LHCN-M2 (cell line): ENCODE results near the gene SLC2A9. TPM values are rescaled to one million over a fixed set of nuclear protein-coding genes. Genes with fewer than 3 reads are reported as not detected.
"Not testable (repeated sequence)": the region's sequence is repeated elsewhere in the genome, so short reads cannot be mapped to it uniquely, and the experiment has no call there.

Experiments used
- DNase-seq: peaks from one replicate; pipeline ENCODE4 v3.0.0-alpha.2; 2012; ENCODE audit warnings: low read depth
- total RNA-seq: library from RNA; depleted of rRNA; stranded (reverse); fragments of >200 nt; gene quantifications from 2 replicates; pipeline ENCODE4 v1.2.3, GENCODE V29; 2014

SLC2A9 gene
- total RNA-seq, 1 experiment from 2014 or later, result 0.40 TPM

GRCh38 chr4:9997886-9998285, 23.4 kb downstream of the SLC2A9 start:
- DNase-seq, result no peak

GRCh38 chr4:9996319-9997110, 24.8 kb downstream of the SLC2A9 start:
- DNase-seq, result no peak

- DNase-seq, result no peak
Measured at GRCh38 chr4:9994246-9994847, 26.9 kb downstream of the SLC2A9 start.

GRCh38 chr4:9989918-9990635, 31.2 kb downstream of the SLC2A9 start:
- no peak for DNase-seq

DNA sequence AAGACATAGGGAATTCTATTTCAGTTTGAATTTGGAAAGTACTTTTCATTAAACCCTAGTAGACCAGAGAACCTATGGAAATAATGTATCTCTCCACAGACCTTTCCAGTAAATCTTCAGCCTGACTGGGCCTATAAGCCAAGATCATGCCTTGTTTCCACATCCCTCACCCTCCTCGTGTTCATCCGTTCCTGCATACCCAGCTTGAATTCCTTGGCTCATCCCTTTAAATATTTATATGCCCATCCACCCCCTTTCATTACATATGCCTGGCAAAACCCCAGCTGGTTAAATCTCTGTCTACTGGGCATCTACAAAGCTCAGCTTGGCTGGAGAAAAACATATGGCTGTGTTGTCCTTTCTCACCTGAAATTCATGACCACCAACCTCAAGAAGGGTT, 32.4 kb downstream of the SLC2A9 start:
- DNase-seq, result no peak

- no peak for DNase-seq
Measured at GRCh38 chr4:9988363-9988749, 32.9 kb downstream of the SLC2A9 start.

- no peak for DNase-seq
Measured at GRCh38 chr4:9987749-9988362, 33.4 kb downstream of the SLC2A9 start.

- no peak for DNase-seq
Measured at GRCh38 chr4:9984621-9985020, 36.7 kb downstream of the SLC2A9 start.

DNA sequence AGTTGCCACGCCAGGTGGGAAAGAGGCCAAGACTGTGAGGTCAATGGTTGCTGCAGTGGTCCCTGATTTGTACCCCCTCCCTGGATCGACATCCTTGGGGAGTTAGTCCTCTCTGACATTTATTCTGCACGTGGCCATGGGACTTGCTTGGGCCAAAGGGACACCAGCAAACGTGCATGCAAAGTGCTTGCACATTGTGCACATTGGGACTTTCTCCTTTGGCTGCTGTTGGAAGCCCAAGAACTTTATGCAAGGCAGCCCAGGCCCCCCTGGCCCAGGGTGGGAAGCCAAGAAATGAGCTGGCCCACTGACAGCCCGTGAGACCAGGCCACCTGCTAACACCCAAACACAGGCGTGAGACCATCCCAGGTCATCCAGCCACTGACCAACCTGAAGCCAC, 38.1 kb downstream of the SLC2A9 start:
- no peak for DNase-seq

DNA sequence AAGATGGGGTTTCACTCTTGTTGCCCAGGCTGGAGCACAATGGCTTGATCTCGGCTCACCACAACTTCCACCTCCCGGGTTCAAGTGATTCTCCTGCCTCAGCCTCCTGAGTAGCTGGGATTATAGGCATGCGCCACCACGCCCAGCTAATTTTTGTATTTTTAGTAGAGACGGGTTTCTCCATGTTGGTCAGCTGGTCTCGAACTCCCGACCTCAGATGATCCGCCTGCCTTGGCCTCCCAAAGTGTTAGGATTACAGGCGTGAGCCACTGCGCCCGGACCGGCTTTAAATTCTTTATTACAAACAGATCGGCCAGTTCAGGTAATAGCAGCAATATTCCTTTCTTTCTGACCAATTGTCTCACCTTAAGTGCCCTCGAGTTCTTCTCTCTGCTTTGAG, 39.4 kb downstream of the SLC2A9 start:
- not testable (repeated sequence) for DNase-seq

GRCh38 chr4:9980898-9981297, 40.4 kb downstream of the SLC2A9 start:
- no peak for DNase-seq

DNA sequence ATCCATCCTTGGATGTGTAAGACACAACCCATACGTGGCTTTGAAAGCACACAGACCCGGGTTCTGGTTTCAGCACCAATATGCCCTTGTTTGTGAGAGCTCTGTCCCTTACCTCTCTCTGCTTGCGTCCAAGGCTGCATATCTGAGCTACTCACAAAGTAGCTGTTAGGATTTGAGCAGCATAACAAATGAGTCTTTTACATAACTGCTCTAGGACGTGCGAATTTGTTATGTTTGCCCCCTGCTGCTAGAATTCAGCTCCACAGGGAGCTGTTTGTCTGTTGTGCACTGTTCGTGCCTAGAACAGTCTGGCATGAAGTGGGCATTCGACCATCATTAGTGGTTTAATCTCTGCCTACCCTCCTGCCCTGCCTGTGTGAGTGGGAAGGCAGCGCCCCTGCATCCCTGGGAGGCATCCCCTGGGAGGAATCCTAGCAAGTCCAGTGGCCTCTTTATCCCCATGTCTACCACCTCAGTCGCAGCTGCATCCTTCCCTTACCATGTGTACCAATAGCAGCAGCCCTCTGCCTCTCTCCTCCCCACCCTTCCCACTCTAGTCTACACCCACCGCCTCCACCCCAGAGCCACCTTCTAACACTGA, 42.1 kb downstream of the SLC2A9 start:
- no peak for DNase-seq

DNA sequence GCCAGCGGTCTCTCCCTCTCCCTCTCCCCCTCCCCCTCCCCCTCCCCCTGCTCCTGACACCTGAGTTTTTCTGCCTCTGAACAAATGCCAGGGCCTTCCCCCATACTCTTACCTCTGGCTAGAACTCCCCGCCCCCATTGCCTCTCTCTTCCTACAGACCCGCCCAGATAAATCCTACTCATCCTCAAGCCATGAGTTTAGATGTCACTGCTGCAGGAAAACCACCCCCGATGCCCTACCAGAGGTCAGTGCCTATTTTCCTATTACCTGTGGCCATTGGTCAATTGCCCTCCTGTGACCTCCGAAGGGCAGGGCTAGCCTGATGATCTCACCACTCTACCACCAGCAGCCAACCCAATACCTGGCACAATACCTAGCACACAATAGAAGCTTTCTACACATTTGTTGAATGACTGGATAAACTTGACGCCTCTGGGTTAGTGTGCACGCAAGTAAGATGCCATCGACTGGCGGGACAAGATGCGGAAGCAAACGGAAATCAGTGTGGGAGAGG, 43.7 kb downstream of the SLC2A9 start:
- no peak for DNase-seq

DNA sequence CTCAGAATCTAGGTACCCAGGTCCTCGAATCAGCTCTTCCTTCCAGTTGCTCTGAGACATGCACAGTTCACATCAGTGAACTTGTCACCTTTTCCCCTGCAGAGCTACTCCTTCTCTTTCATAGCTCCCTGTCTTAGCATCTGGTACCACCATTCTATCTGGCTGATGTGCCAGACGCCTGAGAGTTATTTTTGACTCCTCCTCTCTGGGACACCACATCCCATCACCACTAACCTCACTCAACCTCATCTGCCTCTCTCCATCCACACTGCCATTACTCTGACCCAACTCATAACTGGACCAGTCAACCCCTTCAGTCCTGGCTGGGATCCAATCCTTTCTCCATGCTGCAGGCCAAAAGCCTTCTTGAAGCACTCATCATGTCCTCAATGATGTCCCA, 44.5 kb downstream of the SLC2A9 start:
- DNase-seq, result no peak

GRCh38 chr4:9976293-9976692, 45.0 kb downstream of the SLC2A9 start:
- DNase-seq, result no peak

DNA sequence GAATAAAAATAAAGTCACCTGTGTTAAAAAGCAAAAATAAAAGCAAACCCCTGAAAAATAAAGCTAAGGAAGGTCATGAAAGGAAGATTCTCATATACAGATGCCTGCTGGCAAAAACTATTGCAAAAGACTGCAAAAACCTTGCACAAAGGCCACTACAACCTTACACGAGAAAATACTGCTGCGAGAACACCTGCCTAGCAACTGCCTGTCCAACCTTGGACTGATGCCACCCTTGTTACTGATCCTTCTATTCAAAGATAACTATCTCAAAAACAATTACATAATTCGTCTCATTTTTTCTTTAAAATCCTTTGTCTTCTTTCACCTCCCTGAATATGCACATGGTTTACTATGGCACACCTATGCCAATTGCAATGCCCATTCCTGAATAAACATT, 49.6 kb downstream of the SLC2A9 start:
- no peak for DNase-seq

DNA sequence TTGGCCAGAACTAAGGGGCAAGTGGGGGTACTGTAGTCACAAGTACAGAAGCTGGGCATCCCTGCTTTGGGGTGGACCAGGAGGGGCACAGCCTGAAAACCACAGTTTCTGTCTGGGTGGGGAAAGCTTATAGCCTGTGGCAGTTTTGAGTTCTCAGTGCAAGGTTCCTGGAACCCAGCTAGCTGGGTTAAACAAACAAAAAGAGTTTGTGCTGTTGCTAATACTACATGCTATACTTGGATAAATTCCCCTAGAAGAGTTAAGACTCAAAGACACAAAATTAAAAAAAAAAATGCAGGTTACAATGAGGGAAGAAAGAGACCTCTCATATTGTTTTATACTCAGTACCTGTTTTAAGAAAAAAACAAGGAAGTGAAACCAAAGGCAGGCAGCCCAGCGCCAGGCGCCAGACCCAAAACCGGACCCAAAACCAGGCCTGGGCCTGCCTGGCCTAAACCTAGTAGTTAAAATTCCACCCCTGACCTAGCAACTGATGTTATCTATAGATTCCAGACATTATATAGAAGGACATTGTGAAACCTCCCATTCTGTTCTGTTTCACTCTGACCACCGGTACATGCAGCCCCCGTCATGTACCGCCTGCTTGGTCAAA, 50.8 kb downstream of the SLC2A9 start:
- DNase-seq, result no peak

GRCh38 chr4:9969526-9970398, 51.5 kb downstream of the SLC2A9 start:
- DNase-seq, result no peak

GRCh38 chr4:9968472-9968871, 52.8 kb downstream of the SLC2A9 start:
- DNase-seq, result no peak

GRCh38 chr4:9964879-9965278, 56.4 kb downstream of the SLC2A9 start:
- DNase-seq, result no peak
